Smooth muscle cell (in vitro differentiated cells): ENCODE results near the gene KCNK16. TPM values are rescaled to one million over a fixed set of nuclear protein-coding genes. Genes with fewer than 3 reads are reported as not detected.

ENCODE experiments used
- DNase-seq: peaks from one replicate; lab custom pipeline; 2025; ENCODE audit not compliant: unreplicated experiment; lab: John Stamatoyannopoulos, UW
- H2AFZ ChIP-seq: fragments of 200-600 bp; sonication (generic); 2 replicates; pipeline ENCODE4 v1.6.0; 2016; ENCODE audit warnings: antibody characterized with exemption, low read depth, mild to moderate bottlenecking
- H3F3A ChIP-seq: fragments of 200-600 bp; sonication (generic); 2 replicates; pipeline ENCODE4 v1.6.0; 2017; ENCODE audit warnings: antibody characterized with exemption, low read depth
- H3K27ac ChIP-seq: fragments of 200-600 bp; sonication (generic); 2 replicates; pipeline ENCODE4 v1.5.1; 2016; ENCODE audit warnings: low read depth, mild to moderate bottlenecking
- H3K27me3 ChIP-seq: fragments of 200-600 bp; sonication (generic); 2 replicates; pipeline ENCODE4 v1.6.1; 2016; ENCODE audit warnings: low read depth, mild to moderate bottlenecking
- H3K36me3 ChIP-seq: fragments of 200-600 bp; sonication (generic); 2 replicates; pipeline ENCODE4 v1.5.1; 2016; ENCODE audit warnings: low read depth
- H3K4me1 ChIP-seq: fragments of 200-600 bp; sonication (generic); 2 replicates; pipeline ENCODE4 v1.5.1; 2016; ENCODE audit warnings: low read depth
- H3K4me2 ChIP-seq: fragments of 200-600 bp; sonication (generic); 2 replicates; pipeline ENCODE4 v1.6.0; 2016; ENCODE audit warnings: mild to moderate bottlenecking
- H3K4me3 ChIP-seq: fragments of 200-600 bp; sonication (generic); 2 replicates; pipeline ENCODE4 v1.5.1; 2016; ENCODE audit warnings: mild to moderate bottlenecking
- H3K79me2 ChIP-seq: fragments of 200-600 bp; sonication (generic); 2 replicates; pipeline ENCODE4 v1.6.0; 2016; ENCODE audit warnings: low read depth, mild to moderate bottlenecking
- H3K9ac ChIP-seq: fragments of 200-600 bp; sonication (generic); 2 replicates; pipeline ENCODE4 v1.6.0; 2016; ENCODE audit warnings: low read depth
- H3K9me3 ChIP-seq: fragments of 200-600 bp; sonication (generic); replicated peaks from 2 replicates; pipeline ENCODE4 v1.5.1; 2016; ENCODE audit warnings: low read depth
- H4K20me1 ChIP-seq: fragments of 200-600 bp; sonication (generic); 2 replicates; pipeline ENCODE4 v1.6.0; 2016; ENCODE audit warnings: low read depth
- WGBS: methylation state at CpG from one replicate; pipeline ENCODE4 v1.1.7; 2016; ENCODE audit warnings: low lambda C conversion rate; 5-methylcytosine and 5-hydroxymethylcytosine counted together
- polyA plus RNA-seq: library from polyadenylated mRNA; unstranded; fragments of >200 nt; fragmentation: Nextera tagmentation; extraction: Ambion mirVana; gene quantifications from 2 replicates; pipeline ENCODE4 v1.2.1, GENCODE V29; 2016
- total RNA-seq: library from RNA; depleted of rRNA; stranded (reverse); fragments of >200 nt; gene quantifications from 2 replicates; pipeline ENCODE4 v1.2.3, GENCODE V29; 2014
- TF ChIP-seq, protein P1 (sequence below): fragments of 200-600 bp; sonication (generic); IDR thresholded peaks from 2 replicates; pipeline ENCODE4 v1.5.1; 2017; ENCODE audit warnings: borderline replicate concordance, mild to moderate bottlenecking, antibody characterized with exemption; ENCODE audit not compliant: insufficient read depth, poor library complexity, severe bottlenecking

Gene KCNK16
- total and polyA plus RNA-seq, 2 experiments from 2014 or later = not detected

DNA sequence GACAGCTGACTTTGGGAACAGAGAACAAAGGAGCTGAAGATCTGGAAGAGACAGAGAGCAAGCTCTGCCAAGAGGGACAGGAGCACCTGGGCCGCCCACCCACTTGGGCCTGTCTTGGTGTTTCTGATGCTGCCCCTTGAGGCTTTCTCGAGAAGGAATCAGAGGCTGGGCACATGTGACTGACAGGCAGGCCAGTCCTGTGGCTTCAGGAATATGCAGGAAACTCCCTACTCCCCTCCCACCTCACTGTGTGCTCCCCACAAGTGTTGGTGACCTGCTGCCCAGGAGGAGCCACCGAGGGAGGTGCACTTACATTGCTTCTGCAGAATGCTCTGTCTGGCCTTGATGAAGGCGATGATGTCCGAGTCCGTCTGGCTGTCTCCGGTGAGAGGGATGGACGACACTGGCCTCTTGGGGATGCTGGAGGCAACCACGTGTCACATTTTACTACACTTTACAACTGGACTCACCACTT, 20.9 kb upstream of the KCNK16 start:
- Histone ChIP-seq H4K20me1 (no peaks in the 10 kb centered on the region), H2AFZ (no peak overlapping the region), H3K9me3 (no peaks in the 10 kb centered on the region), H3K27ac (no peak overlapping the region), H3K9ac (no peak overlapping the region), H3K27me3 (peaks cover 12% of the 10 kb centered on the region), H3K4me1 (peaks cover 15% of the 10 kb centered on the region), H3K79me2 (no peaks in the 10 kb centered on the region), H3K4me2 (no peak overlapping the region), H3F3A (no peaks in the 10 kb centered on the region), H3K4me3 (no peak overlapping the region), H3K36me3 (no peaks in the 10 kb centered on the region)
- TF ChIP-seq, protein P1, sequence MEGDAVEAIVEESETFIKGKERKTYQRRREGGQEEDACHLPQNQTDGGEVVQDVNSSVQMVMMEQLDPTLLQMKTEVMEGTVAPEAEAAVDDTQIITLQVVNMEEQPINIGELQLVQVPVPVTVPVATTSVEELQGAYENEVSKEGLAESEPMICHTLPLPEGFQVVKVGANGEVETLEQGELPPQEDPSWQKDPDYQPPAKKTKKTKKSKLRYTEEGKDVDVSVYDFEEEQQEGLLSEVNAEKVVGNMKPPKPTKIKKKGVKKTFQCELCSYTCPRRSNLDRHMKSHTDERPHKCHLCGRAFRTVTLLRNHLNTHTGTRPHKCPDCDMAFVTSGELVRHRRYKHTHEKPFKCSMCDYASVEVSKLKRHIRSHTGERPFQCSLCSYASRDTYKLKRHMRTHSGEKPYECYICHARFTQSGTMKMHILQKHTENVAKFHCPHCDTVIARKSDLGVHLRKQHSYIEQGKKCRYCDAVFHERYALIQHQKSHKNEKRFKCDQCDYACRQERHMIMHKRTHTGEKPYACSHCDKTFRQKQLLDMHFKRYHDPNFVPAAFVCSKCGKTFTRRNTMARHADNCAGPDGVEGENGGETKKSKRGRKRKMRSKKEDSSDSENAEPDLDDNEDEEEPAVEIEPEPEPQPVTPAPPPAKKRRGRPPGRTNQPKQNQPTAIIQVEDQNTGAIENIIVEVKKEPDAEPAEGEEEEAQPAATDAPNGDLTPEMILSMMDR = no peak
- DNase-seq = no peak
- WGBS = 90% methylated on average over 9 of the region's 9 CpGs

DNA sequence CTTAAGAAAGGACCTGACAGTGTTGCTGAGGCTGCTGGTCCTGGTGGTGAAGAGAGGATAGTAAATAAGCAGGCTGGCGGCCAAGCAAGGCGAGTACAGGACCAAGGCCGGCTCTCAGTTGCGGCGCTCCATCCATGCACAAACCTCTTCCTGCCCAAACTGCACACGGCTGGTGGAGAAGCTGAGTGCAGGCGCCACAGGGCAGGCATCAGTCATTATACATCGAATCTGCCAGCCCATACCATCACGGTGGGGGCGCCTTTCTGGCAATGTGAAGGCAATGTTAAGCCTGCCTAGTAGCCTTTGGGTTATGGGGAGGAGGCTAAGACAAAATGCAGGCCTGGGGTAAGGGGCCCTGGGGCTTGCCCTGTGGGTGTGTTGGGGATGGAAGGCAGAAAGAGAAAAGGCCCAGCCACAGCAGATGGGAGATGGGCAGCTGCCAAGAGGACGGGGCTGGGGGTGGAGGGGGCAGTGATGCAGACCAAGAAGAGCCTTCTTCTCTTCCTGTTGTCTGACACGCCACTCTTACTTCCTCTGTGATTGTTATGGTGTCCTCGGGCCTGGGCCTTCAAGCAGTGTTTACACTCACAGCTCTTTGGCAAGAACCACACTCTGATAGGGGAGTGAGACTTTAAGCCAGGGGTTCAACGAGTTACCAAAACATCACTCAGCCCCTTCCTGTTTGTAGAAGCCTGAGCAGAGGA, 20.3 kb upstream of the KCNK16 start:
- DNase-seq = no peak
- TF ChIP-seq, protein P1 = no peak
- Histone ChIP-seq H3K9ac (no peak overlapping the region), H3K36me3 (no peaks in the 10 kb centered on the region), H3K4me2 (no peak overlapping the region), H3K79me2 (no peaks in the 10 kb centered on the region), H3F3A (no peaks in the 10 kb centered on the region), H2AFZ (no peak overlapping the region), H4K20me1 (no peaks in the 10 kb centered on the region), H3K4me1 (peaks cover 15% of the 10 kb centered on the region), H3K27me3 (peaks cover 17% of the 10 kb centered on the region), H3K27ac (no peak overlapping the region), H3K4me3 (no peak overlapping the region), H3K9me3 (no peaks in the 10 kb centered on the region)
- 81% methylated on average over 13 of the region's 14 CpGs for WGBS

DNA sequence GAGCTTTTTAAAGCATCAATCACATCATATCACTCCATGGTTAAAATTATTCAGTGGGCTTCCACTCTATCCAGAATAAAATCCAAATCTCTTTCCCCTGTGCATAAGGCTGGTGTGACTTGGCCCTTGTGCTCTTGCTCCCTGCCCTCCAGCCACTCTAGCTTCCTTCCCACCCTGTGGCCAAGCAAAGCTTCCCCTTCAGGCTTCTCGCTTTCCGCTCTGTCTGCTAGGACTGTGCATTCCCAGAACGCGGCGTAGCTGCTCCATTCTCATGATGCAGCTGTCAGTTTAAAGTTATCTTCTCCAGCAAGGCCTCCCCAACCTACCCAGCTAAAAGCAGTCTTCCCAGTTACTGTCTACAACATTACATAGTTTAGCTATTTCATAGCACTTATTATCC, 19.4 kb upstream of the KCNK16 start:
- Histone ChIP-seq H3K9ac (no peak overlapping the region), H3K4me1 (peaks cover 15% of the 10 kb centered on the region), H3F3A (no peaks in the 10 kb centered on the region), H3K79me2 (no peaks in the 10 kb centered on the region), H3K4me2 (no peak overlapping the region), H3K9me3 (no peaks in the 10 kb centered on the region), H3K36me3 (no peaks in the 10 kb centered on the region), H2AFZ (no peak overlapping the region), H3K27me3 (peaks cover 23% of the 10 kb centered on the region), H4K20me1 (no peaks in the 10 kb centered on the region), H3K27ac (no peak overlapping the region), H3K4me3 (no peak overlapping the region)
- WGBS = 90% methylated on average over 5 of the region's 5 CpGs
- TF ChIP-seq, protein P1 = no peak
- no peak for DNase-seq

DNA sequence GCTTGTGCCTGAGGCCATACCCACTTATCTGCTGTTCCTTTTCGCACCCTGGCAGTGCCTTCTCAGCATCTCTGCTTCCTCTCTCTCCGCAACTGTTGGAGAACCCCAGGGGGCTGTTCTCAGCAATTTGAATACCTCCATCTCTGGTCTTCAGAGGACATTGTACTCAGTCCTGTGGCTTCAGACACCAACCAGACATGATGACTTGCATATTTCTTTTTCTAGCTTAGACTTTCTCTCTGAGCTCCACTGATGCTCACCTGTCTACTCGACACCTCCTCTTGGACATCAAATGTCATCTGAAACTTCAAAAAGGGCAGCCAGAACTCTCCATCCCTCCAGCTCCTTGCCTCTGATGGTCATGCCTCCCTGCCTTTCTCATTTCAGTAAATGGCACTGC, 18.9 kb upstream of the KCNK16 start:
- Histone ChIP-seq H3K27me3 (peaks cover 23% of the 10 kb centered on the region), H3K4me3 (no peak overlapping the region), H2AFZ (no peak overlapping the region), H3K4me1 (peaks cover 15% of the 10 kb centered on the region), H3K4me2 (no peak overlapping the region), H3K36me3 (no peaks in the 10 kb centered on the region), H3F3A (no peaks in the 10 kb centered on the region), H3K9me3 (no peaks in the 10 kb centered on the region), H3K79me2 (no peaks in the 10 kb centered on the region), H3K27ac (no peak overlapping the region), H4K20me1 (no peaks in the 10 kb centered on the region), H3K9ac (no peak overlapping the region)
- WGBS = 94% methylated on average over 3 of the region's 3 CpGs
- no peak for DNase-seq
- TF ChIP-seq, protein P1 = no peak
